K562 (cell line): ENCODE measurements around the gene CACNB2. TPM values are rescaled to one million over a fixed set of nuclear protein-coding genes. Genes with fewer than 3 reads are reported as not detected.

ENCODE experiments used
- ATAC-seq: fragments of 200-7000 bp; cut with Tn5 transposase; 3 replicates; pipeline ENCODE4 v1.9.1; 2020; ENCODE audit warnings: moderate library complexity
- BruUV-seq: library from RNA; stranded (reverse); fragments of 400-500 nt; replicated peaks from 2 replicates; lab custom pipeline; 2021; lab: Mats Ljungman, UMichigan
- CTCF ChIA-PET: fragments of 300-600 bp; formaldehyde crosslinking; extraction: SDS; loops from one replicate; lab custom pipeline; 2021; ENCODE audit warnings: low intra/inter-chr PET ratio; lab: Yijun Ruan, JAX
- POLR2A ChIA-PET: fragments of 300-600, 350-650 bp; sonication (Branson Sonifier 250); formaldehyde crosslinking; extraction: SDS; loops from one replicate; lab custom pipeline; 2021; ENCODE audit warnings: antibody characterized with exemption, inconsistent platforms; lab: Yijun Ruan, JAX
- DNase-seq, 4 experiments: peaks; one replicate each; pipeline versions ENCODE4 v3.0.0 to v3.0.0-alpha.2; 2011 to 2018; ENCODE audit warnings: low spot score in 3 of 4, mixed read lengths in 3 of 4; ENCODE audit errors: extremely low read depth in 1 of 4
- FAIRE-seq: peaks from 2 replicates; lab custom pipeline; 2011; peaks lifted over from hg19 to GRCh38; lab: Jason Lieb, UNC
- H2AFZ ChIP-seq: 2 replicates; pipeline ENCODE4 v1.6.0; 2011; ENCODE audit warnings: low read depth, low read length, control low read depth, inconsistent platforms
- H3K27ac ChIP-seq: fragments of 200-600 bp; 3 replicates; pipeline ENCODE4 v1.8.0; 2011; ENCODE audit warnings: low read depth, mild to moderate bottlenecking, control low read depth, inconsistent platforms, low read length, moderate library complexity, mixed read lengths; ENCODE audit errors: extremely low read depth
- H3K27me3 ChIP-seq, 2 experiments: fragments of 300-600 bp in 1 of 2; 2 replicates in 1 of 2; 3 replicates in 1 of 2; pipeline versions ENCODE4 v1.6.0 to v1.8.0; 2011; ENCODE audit warnings: inconsistent platforms in 2 of 2, low read length in 2 of 2, mild to moderate bottlenecking in 1 of 2, mixed read lengths in 1 of 2, moderate library complexity in 1 of 2; ENCODE audit not compliant: control insufficient read depth in 2 of 2, insufficient read depth in 2 of 2
- H3K36me3 ChIP-seq: fragments of 300-600 bp; 3 replicates; pipeline ENCODE4 v1.8.0; 2011; ENCODE audit warnings: mild to moderate bottlenecking, low read length, inconsistent platforms; ENCODE audit not compliant: control insufficient read depth, insufficient read depth
- H3K4me1 ChIP-seq, 2 experiments: fragments of 200-600 bp in 1 of 2; replicated peaks in 1 of 2; 2 replicates in 1 of 2; 3 replicates in 1 of 2; pipeline versions ENCODE4 v1.5.1 to v1.8.0; 2011; ENCODE audit warnings: inconsistent platforms in 2 of 2, low read length in 2 of 2, mild to moderate bottlenecking in 1 of 2, mixed read lengths in 1 of 2, moderate library complexity in 1 of 2; ENCODE audit not compliant: control insufficient read depth in 2 of 2, insufficient read depth in 2 of 2
- H3K4me2 ChIP-seq: 2 replicates; pipeline ENCODE4 v1.6.1; 2011; ENCODE audit warnings: low read length, control low read depth, inconsistent platforms, mixed read lengths; ENCODE audit not compliant: insufficient read depth
- H3K4me3 ChIP-seq: fragments of 200-600 bp; sonication (generic), shearing (Covaris generic); 2 replicates; pipeline ENCODE4 v1.5.1; 2016; ENCODE audit warnings: control low read depth, inconsistent platforms
- H3K79me2 ChIP-seq: fragments of 200-600 bp; 3 replicates; pipeline ENCODE4 v1.8.0; 2011; ENCODE audit warnings: low read length, inconsistent platforms; ENCODE audit not compliant: control insufficient read depth, insufficient read depth
- H3K9ac ChIP-seq, 2 experiments: 2 replicates each; pipeline versions ENCODE4 v1.6.0 to v1.6.1; 2011; ENCODE audit warnings: low read depth in 2 of 2, low read length in 2 of 2, control low read depth in 1 of 2, inconsistent platforms in 1 of 2, mild to moderate bottlenecking in 1 of 2, mixed read lengths in 1 of 2; ENCODE audit not compliant: insufficient read depth in 1 of 2
- H3K9me1 ChIP-seq: one replicate; pipeline ENCODE4 v1.6.0; 2011; ENCODE audit warnings: inconsistent platforms, mild to moderate bottlenecking, low read length, moderate library complexity; ENCODE audit not compliant: control insufficient read depth, insufficient read depth
- H3K9me3 ChIP-seq: replicated peaks from 2 replicates; pipeline ENCODE4 v1.5.1; 2011; ENCODE audit warnings: low read depth, low read length, inconsistent platforms; ENCODE audit not compliant: control insufficient read depth, insufficient read depth
- H4K20me1 ChIP-seq: replicated peaks from 2 replicates; pipeline ENCODE4 v1.6.1; 2011; ENCODE audit warnings: low read length, inconsistent platforms, mixed read lengths; ENCODE audit not compliant: control insufficient read depth, insufficient read depth
- BRD9 ChIP-seq: fragments of 450-650 bp; IDR thresholded peaks from 2 replicates; pipeline ENCODE4 v1.6.1; 2018; ENCODE audit warnings: low read depth; ENCODE audit not compliant: partially characterized antibody
- EP300 ChIP-seq: IDR thresholded peaks from 2 replicates; pipeline ENCODE4 v1.6.1; 2012; ENCODE audit warnings: low read length, improper control_type of control experiment
- ERF ChIP-seq: fragments of 450-650 bp; formaldehyde crosslinking; IDR thresholded peaks from 2 replicates; pipeline ENCODE4 v1.4.0; 2020; ENCODE audit warnings: mild to moderate bottlenecking, mixed read lengths
- ETV5 ChIP-seq: sonication (generic); formaldehyde crosslinking; IDR thresholded peaks from 2 replicates; pipeline ENCODE4 v1.4.0; 2020; ENCODE audit warnings: low read depth, mild to moderate bottlenecking, missing genetic modification reagents
- FOSL1 ChIP-seq: fragments of 200-800 bp; sonication (Bioruptor generic); conservative IDR thresholded peaks from 2 replicates; pipeline ENCODE4 v1.6.1; 2016; ENCODE audit warnings: missing genetic modification characterization, missing compliant biosample characterization
- HEY1 ChIP-seq: fragments of 250-450 bp; sonication (Bioruptor Pico); IDR thresholded peaks from 2 replicates; pipeline ENCODE4 v1.5.0; 2020; ENCODE audit warnings: mild to moderate bottlenecking, moderate library complexity, borderline replicate concordance
- HLTF ChIP-seq: fragments of 450-650 bp; IDR thresholded peaks from 2 replicates; pipeline ENCODE4 v1.6.1; 2016
- HNRNPLL ChIP-seq: fragments of 200-400 bp; formaldehyde crosslinking; IDR thresholded peaks from 2 replicates; pipeline ENCODE4 v1.6.1; 2017; ENCODE audit warnings: low read length, low read depth, mild to moderate bottlenecking; ENCODE audit not compliant: poor library complexity, severe bottlenecking
- HOXB6 ChIP-seq: fragments of 250-450 bp; sonication (Bioruptor Pico); IDR thresholded peaks from 2 replicates; pipeline ENCODE4 v1.5.1; 2022; ENCODE audit warnings: mild to moderate bottlenecking, borderline replicate concordance
- MAFF ChIP-seq: IDR thresholded peaks from 2 replicates; pipeline ENCODE4 v1.6.1; 2012; ENCODE audit warnings: low read length, improper control_type of control experiment
- MAFG ChIP-seq: fragments of 450-650 bp; conservative IDR thresholded peaks from 2 replicates; pipeline ENCODE4 v1.6.1; 2016; ENCODE audit warnings: missing genetic modification characterization, missing compliant biosample characterization
- MAFK ChIP-seq: IDR thresholded peaks from 2 replicates; pipeline ENCODE4 v1.6.1; 2011; ENCODE audit warnings: low read length, improper control_type of control experiment
- NFXL1 ChIP-seq: fragments of 450-650 bp; formaldehyde crosslinking; IDR thresholded peaks from 2 replicates; pipeline ENCODE4 v1.4.0; 2021; ENCODE audit warnings: mild to moderate bottlenecking
- THRA ChIP-seq: fragments of 450-650 bp; IDR thresholded peaks from 2 replicates; pipeline ENCODE4 v1.6.1; 2017; ENCODE audit warnings: mild to moderate bottlenecking, moderate library complexity
- ZFP91 ChIP-seq: sonication (generic); formaldehyde crosslinking; IDR thresholded peaks from 2 replicates; pipeline ENCODE4 v1.8.0; 2022; ENCODE audit warnings: mild to moderate bottlenecking, missing genetic modification reagents
- ZFPM2 ChIP-seq: fragments of 250-450 bp; sonication (Bioruptor Pico); IDR thresholded peaks from 2 replicates; pipeline ENCODE4 v1.5.1; 2022; ENCODE audit warnings: mild to moderate bottlenecking
- ZNF280B ChIP-seq: fragments of 250-450 bp; sonication (Bioruptor Pico); IDR thresholded peaks from 2 replicates; pipeline ENCODE4 v1.5.1; 2021; ENCODE audit warnings: mild to moderate bottlenecking
- ZNF717 ChIP-seq: fragments of 250-450 bp; sonication (Bioruptor Pico); IDR thresholded peaks from 2 replicates; pipeline ENCODE4 v1.5.0; 2021
- ZNF780A ChIP-seq: fragments of 250-450 bp; sonication (Bioruptor Pico); IDR thresholded peaks from 2 replicates; pipeline ENCODE4 v1.5.0; 2021; ENCODE audit warnings: mild to moderate bottlenecking
- WGBS: fragments of 100-300 bp; shearing (Covaris generic); methylation state at CpG from one replicate; pipeline ENCODE4 v1.1.6; 2016; ENCODE audit warnings: low coverage, mixed read lengths; ENCODE audit not compliant: insufficient coverage; ENCODE audit errors: missing lambda C conversion rate; 5-methylcytosine and 5-hydroxymethylcytosine counted together
- in situ Hi-C: fragments of 300-500 bp; cut with MboI; formaldehyde crosslinking; loops from 4 replicates; pipeline ENCODE4 v1.15.0; 2018; ENCODE audit warnings: inconsistent platforms, mixed read lengths
- intact Hi-C: fragments of 100-400 bp; cut with micrococcal nuclease; formaldehyde crosslinking; loops from 2 replicates; pipeline ENCODE4 v1.14.2; 2022
- polyA plus RNA-seq, 8 experiments: library from polyadenylated mRNA; depleted of rRNA in 4 of 8; stranded (reverse) in 5 of 8; unstranded in 3 of 8; fragments of >200 nt; fragmentation: Nextera tagmentation in 2 of 8; fragmentation: Illumina TruSeq in 1 of 8; extraction: Ambion mirVana in 2 of 8; extraction: Trizol in 1 of 8; gene quantifications; 2 replicates each; pipeline versions ENCODE4 v1.2.1 to v1.2.3, GENCODE V29; 2011 to 2014; ENCODE audit warnings: inconsistent platforms in 1 of 8, missing spikeins in 1 of 8
- total RNA-seq, 7 experiments: library from RNA; depleted of rRNA in 6 of 7; stranded (reverse); fragments of >200 nt in 6 of 7; fragmentation: Illumina TruSeq in 2 of 7; extraction: Trizol in 2 of 7; gene quantifications; 2 replicates each; pipeline versions ENCODE4 v1.2.1 to v1.2.3, GENCODE V29; 2011 to 2021; ENCODE audit warnings: low replicate concordance in 1 of 7

CACNB2 gene
- total and polyA plus RNA-seq, 9 of the 15 experiments (the other 6 are each of a cell fraction or from before 2014, with no cell fraction given) = 1.8 to 2.2 TPM; not detected in 7

DNA sequence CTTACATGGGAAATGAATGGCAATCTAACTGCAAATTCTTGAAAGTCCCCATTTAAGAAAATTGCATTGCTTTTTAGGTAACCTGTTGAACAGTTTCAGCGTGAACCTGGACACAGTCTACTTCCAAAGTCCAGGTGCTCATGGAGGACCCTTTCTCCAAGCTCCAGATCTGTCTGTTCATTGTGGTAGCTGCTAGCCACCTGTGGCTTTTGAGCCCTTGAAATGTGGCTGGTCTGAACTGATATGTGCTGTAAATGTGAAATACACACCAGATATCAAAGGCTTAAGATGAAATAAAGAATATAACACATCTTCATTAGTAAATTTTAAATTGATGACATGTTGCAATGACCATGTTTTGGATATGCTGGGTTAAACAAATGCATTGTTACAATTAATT, 4.2 kb downstream of the CACNB2 start:
- Histone ChIP-seq H3K9me3 (no peaks in the 10 kb centered on the region), H3K27me3 (peaks cover 7 to 21% of the 10 kb centered on the region in 2 experiments; a peak in 4 of 5 replicates), H4K20me1 (no peaks in the 10 kb centered on the region), H3K4me1 (peaks cover 0 to 10% of the 10 kb centered on the region in 2 experiments; a peak in 2 of 5 replicates), H3K27ac (no peak overlapping the region), H2AFZ (no peak overlapping the region), H3K9me1 (no peaks in the 10 kb centered on the region), H3K9ac (no peak overlapping the region), H3K36me3 (no peaks in the 10 kb centered on the region), H3K79me2 (no peaks in the 10 kb centered on the region), H3K4me3 (no peak overlapping the region), H3K4me2 (no peak overlapping the region)
- ChIA-PET CTCF (interaction anchor here (0.6 kb wide), 1 partner anchor 1724 kb away, joined by 6 read pairs; no protein-coding TSS in a partner anchor), POLR2A (interaction anchor here (0.6 kb wide), 1 partner anchor 205 kb away, joined by 3 read pairs; no protein-coding TSS in a partner anchor)
- no TSS peak for BruUV-seq
- in situ Hi-C loops (no loop called here), intact Hi-C loops (no loop called here)
- FAIRE-seq (no peak), ATAC-seq (no peak), DNase-seq (no peak)
- TF ChIP-seq ZNF780A (CRISPR knock-in tag) (no peak), MAFK (no peak), EP300 (no peak), ZFPM2 (CRISPR knock-in tag) (no peak), ZNF717 (CRISPR knock-in tag) (no peak), THRA (no peak), ERF (CRISPR knock-in tag) (no peak), HOXB6 (CRISPR knock-in tag) (no peak), HNRNPLL (no peak), HEY1 (CRISPR knock-in tag) (no peak), FOSL1 (tag) (no peak), NFXL1 (CRISPR knock-in tag) (no peak), ZFP91 (CRISPR knock-in tag) (no peak), ETV5 (CRISPR knock-in tag) (no peak), MAFG (no peak), MAFF (no peak), BRD9 (no peak), ZNF280B (CRISPR knock-in tag) (no peak), HLTF (no peak)
- 0% methylated on average over 1 of the region's 1 CpG for WGBS
